WI38 (cell line): Measurements from ENCODE around the gene HSPBP1.
A peak's percentile ranks its signal among the peaks of the same experiment; 100 is the strongest.

Source experiments
- H3K4me3 ChIP-seq: 2 replicates; pipeline ENCODE4 v1.5.1; 2011; ENCODE audit warnings: low read depth, mild to moderate bottlenecking, control low read depth, low read length
- TF ChIP-seq, protein P1 (sequence below): IDR thresholded peaks from 2 replicates; pipeline ENCODE4 v1.5.1; 2012; ENCODE audit warnings: low read depth, mild to moderate bottlenecking, control low read depth, low read length

HSPBP1 gene

DNA sequence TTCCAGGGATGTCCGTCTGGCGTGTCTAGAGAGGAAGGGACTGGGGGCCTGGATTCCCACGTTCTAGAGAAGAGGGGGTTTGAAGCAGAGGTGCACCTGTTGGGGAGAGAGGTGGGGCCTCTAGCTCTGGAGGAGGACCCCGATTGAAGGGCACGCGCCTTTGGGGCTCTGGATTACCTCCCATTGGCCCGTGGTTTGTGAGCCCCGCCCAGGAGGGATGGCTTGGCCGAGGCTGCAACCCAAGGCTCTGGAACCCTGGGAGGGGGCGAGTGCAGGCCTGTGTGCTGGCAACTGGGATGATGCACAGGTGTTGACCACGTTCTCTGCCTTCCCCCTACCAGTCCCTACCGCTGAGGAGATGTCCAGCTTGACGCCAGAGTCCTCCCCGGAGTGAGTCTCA lies 25.1 kb upstream of the HSPBP1 start:
- no peak overlapping the region for H3K4me3 ChIP-seq
- TF ChIP-seq, protein P1, sequence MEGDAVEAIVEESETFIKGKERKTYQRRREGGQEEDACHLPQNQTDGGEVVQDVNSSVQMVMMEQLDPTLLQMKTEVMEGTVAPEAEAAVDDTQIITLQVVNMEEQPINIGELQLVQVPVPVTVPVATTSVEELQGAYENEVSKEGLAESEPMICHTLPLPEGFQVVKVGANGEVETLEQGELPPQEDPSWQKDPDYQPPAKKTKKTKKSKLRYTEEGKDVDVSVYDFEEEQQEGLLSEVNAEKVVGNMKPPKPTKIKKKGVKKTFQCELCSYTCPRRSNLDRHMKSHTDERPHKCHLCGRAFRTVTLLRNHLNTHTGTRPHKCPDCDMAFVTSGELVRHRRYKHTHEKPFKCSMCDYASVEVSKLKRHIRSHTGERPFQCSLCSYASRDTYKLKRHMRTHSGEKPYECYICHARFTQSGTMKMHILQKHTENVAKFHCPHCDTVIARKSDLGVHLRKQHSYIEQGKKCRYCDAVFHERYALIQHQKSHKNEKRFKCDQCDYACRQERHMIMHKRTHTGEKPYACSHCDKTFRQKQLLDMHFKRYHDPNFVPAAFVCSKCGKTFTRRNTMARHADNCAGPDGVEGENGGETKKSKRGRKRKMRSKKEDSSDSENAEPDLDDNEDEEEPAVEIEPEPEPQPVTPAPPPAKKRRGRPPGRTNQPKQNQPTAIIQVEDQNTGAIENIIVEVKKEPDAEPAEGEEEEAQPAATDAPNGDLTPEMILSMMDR = no peak

DNA sequence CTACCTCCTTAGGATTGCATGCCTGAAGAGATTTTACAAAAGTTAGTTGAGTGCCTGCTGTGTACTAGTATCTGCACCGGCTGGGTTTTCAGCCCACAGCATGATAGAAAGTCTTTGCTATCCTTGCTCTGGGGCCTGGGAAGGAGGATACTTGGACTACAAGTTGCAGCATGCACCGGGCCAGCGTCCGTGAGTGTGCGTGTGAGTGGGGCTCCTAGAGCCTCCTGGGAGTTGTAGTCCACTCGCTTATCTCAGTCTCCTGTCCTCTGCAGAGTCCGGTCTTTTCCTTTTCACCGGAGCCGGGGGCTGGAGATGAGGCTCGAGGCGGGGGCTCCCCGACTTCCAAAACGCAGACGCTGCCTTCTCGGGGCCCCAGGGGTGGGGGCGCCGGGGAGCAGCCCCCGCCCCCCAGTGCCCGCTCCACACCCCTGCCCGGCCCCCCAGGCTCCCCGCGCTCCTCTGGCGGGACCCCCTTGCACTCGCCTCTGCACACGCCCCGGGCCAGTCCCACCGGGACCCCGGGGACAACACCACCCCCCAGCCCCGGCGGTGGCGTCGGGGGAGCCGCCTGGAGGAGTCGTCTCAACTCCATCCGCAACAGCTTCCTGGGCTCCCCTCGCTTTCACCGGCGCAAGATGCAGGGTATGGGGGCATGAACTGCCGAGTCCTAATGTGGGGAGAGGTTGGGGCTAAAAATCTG lies 24.5 kb upstream of the HSPBP1 start:
- H3K4me3 ChIP-seq = no peak overlapping the region
- TF ChIP-seq, protein P1 = no peak

DNA sequence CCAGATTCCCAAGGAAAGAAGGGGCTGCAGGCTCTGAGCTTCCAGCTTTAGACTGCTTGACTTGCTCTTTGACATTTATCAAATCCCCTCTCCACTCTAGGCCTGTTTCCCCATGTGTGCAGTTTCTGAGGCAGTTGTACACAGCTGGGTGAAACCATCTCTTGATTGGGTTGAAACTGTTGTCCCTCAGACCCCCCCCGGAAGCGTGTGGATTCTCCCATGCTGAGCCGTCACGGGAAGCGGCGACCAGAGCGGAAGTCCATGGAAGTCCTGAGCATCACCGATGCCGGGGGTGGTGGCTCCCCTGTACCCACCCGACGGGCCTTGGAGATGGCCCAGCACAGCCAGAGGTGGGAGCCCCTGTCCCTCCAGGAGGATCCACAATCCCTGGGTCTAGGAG lies 23.6 kb upstream of the HSPBP1 start:
- no peak overlapping the region for H3K4me3 ChIP-seq
- TF ChIP-seq, protein P1 = no peak

DNA sequence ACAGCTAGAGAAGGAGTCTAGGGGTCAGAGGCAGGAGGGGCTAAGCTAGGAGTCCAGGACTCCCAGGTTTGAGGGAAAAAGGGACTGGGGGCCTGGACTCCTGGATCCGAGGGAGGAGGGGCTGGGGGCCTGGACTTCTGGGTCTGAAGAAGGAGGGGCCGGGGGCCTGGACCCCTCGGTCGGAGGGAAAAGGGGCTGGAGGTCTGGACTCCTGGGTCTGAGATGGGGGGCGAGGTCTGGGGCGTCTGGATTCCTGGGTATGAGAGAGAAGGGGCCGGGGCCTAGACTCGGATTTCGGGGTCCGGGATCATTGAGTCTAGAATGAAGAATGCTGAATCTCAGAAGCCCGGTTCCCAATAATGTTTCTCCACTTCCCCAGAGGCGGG lies 22.4 kb upstream of the HSPBP1 start:
- no peak overlapping the region for H3K4me3 ChIP-seq
- TF ChIP-seq, protein P1 = no peak

DNA sequence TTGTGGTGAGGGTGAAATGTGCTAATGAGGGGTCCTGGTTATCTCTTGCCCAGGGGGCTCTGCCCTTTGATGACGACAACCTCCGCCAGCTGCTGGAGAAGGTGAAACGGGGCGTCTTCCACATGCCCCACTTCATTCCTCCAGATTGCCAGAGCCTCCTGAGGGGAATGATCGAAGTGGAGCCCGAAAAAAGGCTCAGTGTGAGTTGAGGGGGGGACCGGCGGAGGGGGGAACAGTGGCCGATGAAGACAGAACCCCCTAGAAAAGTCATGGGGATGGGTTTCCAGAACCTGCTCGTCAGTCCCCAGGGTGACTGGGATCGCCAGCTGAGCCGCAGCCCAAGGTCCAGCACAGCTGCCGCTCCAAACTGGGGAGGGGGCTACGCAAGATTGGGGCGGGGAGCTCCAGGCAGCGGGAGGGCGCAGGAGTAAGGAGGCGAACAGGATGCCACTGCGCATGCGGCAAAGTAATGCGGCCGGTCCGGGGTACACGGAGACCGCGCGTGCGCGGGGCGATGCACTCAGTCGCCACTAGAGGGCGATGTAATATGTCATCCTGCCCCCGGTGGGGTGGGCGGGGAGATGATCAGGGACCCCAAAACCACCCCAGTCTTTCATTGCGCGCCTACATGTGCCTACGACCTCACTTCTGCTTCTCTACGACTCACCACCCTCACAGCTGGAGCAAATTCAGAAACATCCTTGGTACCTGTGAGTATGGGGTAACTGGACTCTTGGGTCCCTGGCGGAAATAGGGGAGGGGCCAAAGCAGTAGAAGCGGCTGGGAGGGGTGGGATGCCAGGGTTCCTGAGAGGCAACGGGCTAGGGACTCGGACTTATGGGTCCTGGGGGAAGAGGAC lies 21.8 kb upstream of the HSPBP1 start:
- peak overlapping the region; percentile 37; the same call in 1 of the 2 replicates for H3K4me3 ChIP-seq

DNA sequence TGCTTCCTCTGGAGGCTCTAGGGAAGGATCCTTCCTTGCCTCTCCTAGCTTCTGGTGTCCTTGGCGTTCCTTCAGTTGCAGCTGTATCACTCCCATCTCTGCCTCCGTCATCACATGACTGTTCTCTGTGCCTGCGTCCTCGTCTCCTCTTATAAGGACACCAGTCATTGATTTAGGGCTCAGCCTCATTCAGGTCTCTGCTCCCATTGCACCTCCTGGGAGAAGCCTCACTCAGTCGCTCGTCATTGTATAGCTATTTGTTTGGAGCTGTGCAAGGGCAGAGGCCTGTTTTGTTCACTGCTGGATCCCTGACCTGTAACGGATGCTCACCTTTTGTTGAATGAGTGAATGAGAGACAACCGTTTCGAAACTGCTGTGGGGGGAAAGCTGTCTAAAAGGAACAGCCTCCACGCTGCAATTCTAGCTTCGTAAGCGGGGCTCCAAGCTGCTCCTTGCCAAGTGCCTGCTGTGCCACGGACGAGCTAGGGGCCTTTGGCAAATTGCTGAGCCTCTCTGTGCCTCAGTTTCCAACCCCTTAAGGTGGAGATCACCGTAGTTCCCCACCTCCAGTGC lies 21.1 kb upstream of the HSPBP1 start:
- H3K4me3 ChIP-seq = no peak overlapping the region
- TF ChIP-seq, protein P1 = no peak

More for the DNA sequence above, 21.8 kb upstream of the HSPBP1 start:
- TF ChIP-seq, protein P1 = peak; percentile 85

DNA sequence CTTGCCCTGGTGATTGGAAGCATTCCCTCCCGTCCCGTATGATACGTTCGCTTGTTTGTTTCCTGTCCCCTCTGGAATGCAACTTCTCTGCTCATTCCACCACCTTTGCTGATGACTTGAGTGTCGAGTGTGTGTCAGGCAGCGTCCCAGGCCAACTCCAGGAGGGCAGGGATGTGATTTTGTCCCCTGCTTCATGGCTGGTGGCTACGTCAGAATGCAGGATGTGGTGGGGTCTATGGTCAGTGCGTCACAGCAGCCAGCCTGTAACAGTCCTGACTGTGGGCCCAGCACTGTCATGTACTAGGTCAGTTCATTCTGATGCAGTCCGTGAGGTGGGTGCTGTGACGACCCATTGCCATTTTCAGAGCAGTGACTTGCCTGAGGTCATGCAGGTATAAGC lies 20.1 kb upstream of the HSPBP1 start:
- no peak overlapping the region for H3K4me3 ChIP-seq
- TF ChIP-seq, protein P1 = no peak
